ENCODE measurements around the gene RASGEF1C.

Gene RASGEF1C

DNA sequence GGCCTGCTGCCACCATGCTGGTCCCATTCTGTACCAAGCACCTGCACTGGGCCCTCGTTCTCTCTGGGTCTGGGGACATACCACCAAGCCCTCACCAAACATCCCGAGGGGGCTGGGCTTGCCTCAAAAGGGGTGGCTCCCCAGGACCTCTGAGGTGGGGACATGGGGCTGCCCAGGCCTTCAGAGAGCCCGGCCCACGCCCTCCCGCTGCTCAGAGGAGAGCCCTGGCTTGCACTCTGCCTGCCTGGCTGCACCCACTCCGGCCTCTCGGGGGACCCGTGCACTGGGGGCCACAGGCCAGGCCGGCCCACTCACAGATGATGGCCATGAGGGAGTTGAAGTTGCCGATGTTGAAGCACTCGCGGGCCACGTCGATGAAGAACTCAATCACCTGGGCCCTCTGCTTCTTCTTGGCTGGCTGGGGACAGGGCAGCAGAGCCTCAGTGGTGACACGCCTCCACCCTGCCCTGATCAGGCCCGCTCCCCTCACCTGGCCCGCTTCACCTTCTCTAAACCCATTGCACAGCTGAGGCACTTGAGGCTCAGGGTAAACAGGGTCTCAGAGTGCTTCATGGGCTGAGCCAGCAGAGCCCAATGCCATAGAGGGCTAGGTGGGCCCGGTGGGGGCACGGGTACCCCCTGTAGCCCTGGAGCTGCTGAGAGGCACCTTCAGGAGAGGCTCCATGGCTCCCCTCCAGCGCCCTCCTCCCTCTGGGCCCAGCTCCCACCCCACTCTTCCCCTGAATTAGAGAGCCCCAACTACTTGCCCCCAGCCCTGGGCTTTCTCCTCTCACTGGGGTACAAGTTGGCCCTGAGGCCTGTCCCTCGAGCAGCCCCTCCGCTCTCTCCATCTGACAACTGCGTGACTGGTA is 89.7 kb downstream of the RASGEF1C start:
- no peak for DNase-seq (ENCODE audit: low read depth)

DNA sequence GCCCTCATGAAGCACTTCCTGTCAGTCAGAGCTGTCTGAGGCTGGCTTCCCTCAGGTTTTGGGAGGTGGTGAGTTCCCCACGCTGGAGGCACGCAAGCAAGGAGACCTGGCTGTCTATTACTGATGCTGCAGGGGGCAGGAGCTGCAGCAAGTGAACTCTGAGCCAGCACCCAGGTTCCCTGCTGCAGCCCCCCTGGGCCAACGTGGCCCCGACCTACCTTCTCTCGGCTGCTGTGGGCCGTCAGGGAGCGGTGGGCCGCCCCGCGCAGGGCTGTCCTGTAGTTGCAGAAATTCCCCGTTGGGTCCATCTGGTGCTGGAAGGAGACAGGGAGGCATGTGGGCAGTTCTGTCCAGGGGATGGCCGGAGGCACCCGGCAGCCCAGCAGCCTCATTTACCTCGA is 90.6 kb downstream of the RASGEF1C start:
- no peak for DNase-seq (ENCODE audit: low read depth)

DNA sequence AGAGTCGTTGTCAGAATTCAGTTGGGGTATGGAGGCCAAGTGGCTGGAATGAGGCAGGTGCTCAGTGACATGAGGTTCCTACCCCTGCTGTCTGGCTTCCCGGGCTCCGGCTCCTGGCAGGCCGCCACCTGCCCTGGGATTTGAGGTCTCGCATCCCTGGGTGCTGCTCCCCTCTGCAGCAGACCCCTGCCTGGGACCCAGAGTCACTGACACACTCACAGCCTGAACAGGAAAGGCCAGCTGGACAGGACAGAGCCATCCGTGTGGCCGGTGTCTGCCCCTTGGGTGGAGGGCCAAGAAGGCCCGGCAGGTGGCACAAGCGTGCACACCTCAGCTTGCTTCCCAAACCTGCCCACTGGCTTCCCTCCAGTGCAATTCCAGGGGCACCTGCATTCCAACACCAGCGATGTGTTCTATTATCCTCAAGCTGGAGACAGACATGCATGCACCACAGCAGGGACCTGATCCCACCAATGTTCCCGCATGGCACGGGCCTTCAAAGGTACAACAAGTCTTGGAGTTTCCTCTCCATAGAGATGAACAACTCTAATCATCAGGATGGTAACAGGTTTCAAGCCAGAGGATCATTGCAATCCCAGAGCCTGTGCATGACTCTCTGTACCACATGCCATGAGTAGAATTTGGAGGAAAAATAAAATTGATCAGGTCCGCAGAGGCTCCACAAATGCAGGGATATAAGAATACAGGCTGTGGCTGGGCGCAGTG is 91.8 kb downstream of the RASGEF1C start:
- no peak for DNase-seq (ENCODE audit: low read depth)

DNA sequence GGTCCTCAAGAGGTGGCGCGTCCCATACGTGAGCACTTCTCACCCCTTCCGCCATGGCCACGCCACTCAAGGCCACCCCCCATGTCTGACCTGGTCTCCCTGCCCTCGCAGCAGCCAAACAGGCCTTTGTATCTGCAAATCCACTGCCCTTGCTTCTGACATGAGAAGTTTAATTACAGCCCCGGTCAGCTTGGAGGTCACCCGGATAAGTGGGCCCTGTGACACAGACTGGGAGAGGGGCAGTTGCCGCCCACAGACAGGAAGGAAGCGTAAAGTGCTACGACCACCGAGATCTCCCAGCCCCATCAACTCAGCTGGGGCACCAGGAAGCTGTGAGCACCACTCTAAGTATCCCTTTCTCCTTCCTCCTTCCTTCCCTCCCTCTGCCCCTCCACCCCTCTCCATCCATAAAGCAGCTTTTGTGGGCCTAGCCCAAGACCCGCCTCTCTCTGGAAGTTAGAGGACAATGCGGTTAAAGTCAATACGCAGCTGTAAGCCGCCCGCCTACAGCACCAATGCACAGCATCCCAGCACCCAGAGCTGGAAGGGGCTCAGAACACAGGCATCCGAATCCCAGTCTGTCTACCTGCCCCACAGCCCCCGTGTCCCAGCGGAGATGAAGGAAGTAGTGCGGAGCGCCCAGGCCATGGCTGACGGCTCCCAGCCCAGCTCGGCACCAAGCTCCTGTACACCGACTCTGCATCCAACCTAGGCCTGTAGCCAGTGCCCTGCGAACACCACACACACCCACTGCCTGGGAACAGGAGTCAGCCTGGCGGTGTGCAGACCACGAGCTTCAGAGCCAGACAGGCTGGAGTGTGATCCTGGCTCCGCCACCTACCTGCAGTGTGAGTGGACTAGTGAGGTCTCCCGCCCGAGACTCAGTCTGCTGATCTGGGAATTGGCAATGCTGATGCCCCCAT is 92.7 kb downstream of the RASGEF1C start:
- DNase-seq (ENCODE audit: low read depth), result no peak

DNA sequence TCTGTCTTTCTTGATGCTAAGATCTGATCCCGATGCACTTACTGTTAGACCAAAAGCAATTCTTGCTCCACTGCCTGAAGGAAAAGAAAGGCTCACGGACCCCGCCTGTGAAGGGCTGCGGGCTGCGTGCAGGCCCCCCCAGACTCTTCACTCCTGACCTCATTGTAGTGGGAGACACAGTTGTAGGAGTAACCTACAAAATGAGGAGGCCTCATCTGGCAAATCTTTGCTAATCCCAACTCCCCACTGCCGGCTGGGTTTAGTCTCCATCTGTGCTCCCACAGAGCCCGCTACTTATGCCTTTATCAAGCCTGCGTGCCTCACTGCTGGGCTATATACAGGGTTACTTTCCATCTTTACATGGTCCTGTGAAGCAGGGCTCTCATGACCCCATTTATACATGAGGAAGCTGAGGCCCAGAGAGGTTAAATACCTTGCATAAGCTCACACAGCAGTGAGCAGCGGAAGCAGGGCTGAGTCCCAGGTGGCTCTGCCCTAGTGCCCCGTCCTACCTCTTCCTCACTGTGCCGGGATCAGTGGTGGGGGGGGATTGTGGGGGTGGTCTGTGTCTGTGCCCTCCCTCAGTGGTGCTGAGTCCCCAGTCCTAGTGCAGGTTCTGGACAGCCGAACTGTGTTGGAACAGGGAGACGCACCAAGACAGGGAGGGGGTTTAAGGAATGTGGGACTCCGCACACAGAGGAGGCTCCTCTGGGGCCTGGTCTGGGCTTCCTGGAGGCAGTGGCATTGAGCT is 93.5 kb downstream of the RASGEF1C start:
- no peak for DNase-seq (ENCODE audit: low read depth)

DNA sequence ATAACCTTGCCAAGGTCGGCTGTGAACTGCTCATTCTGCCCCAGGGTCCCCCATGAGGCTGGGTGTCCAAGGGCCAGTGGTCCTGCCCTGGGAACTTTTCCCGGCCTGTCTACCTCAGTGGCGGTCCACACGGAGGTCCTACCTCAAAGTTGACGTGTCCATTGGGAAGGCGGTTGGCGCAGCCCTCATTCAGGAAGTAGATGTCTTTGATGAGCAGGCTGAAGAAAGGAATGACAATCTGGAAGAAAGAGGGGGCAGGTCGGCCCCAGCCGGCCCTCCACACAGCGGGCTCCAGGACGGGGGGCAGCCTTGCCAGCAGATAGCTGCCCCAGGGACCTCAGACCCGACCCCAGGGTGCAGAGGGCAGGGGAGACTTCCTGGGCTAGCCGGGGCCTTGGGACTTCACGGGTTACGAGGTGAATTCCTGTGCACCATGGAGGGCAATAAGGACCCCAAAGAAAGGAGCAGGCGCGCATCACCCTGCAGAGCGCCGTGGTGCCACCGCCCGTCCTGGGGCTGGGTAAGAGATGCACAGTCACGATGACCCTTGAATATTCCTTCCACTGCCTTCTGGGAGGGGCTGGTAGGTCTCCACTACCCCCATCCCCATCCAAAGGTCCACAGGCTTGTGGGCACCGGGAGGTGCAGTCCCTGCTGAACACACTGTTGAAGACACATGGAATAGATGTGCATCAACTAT is 94.6 kb downstream of the RASGEF1C start:
- DNase-seq (ENCODE audit: low read depth), result no peak

DNA sequence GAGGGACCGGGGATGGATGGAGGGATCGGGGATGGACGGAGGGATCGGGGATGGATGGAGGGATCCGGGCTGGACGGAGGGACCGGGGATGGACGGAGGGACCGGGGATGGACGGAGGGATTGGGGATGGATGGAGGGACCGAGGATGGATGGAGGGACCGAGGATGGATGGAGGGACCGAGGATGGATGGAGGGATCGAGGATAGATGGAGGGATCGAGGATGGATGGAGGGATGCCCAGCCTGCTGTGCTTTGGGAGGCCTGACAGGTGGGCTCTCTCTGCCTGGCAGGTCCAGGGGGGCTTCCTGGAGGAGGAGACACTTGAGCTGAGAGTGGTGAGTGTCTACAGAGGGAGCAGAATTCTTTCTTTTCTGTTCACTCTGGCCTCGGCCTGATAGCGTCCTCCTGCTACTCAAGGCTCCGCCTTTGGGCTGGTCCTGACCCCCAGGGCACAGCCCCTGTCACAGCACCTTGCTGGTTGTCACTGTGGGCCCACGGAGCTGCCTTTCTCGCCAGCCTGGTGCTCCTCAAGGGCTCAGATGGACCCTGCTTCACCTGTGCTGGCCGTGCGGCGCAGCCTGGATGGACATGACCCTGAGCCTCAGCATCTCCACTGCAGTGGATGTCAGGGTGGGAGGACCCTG is 95.2 kb downstream of the RASGEF1C start:
- no peak for DNase-seq (ENCODE audit: low read depth)

DNA sequence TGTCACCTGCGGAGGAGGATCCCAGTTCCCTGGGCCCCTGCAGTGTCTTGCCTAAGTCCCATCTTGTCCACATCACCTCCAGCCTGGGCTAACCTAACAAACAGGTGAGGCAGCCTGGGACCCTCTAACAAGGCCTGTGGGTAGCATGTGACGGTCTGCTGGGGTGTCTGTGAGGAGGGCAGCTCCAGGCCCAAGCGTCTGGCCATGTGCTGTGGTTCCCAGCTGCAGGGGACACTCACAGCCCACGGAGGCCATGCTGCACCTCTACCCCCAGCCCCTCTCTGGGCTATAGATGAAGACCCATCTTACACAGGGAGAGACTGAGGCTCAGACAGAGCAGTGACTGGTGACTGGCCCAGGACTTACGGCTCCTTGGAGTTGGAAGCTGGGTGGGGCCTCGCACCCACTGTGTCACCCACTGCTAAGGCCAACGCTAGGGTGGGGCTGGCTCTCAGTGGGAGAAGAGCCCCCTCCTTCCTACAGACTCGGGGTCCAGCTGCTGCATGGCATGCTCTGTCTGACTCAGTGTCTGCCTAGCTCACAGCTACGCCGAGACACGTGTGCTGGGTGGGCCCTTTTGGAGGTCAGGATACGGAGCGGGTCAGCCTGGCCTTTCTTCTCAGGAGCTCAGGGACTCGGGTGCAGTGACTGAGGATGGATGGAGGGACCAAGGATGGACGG is 96.7 kb downstream of the RASGEF1C start:
- DNase-seq (ENCODE audit: low read depth), result no peak

DNA sequence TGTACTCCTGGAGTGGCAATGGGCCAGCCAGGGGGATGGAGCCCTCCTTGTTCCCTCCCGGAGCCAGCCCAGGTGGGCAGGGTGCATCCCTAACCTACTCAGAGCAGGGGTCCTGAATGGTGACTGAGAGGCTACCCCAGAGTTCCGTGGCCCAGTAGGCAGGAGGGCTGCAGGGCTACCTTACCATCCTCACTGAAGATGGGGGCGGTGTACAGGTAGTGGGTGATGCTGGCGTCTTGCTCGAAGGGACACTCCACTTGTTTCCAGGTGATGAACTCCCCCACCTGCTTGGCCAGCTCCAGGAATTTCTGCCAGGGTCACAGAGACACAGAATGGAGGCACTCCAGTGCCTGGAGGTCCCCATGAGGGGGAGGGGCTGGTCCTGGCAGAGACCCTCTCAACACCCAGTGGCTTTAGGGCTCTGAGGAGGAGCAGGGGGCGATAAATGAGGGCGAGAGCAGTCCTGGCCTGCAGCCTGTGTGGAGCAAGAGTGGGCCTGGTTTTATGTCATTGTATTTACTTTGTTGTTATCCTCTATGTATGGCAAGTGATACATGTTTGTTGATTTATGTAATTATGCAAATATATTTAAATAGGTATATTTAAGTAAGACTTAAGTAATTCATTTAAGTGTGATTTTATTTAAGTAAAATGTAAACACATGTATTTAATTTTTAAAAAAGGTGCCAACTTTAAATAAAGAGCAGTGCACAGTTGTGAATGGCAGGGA is 97.6 kb downstream of the RASGEF1C start:
- no peak for DNase-seq (ENCODE audit: low read depth)

DNA sequence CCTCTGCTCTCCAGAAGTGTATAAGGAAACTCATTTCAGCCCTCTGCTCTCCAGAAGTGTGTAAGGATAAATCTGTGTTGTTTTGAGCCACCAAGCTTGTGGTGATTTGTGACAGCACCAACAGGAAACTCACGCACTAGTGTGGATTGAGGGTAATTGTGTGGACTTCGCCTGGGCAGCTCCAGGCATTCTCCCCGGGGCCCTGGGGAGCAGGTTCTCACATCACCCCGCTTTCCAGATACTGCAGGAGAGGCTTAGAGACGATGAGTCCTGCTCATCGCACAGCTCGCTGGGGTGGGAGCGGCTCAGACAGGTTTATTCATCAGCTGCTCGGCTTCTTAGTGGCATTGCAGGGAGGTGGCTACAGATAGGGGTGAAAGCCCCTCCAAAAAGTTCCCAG is 99.1 kb downstream of the RASGEF1C start:
- no peak for DNase-seq (ENCODE audit: low read depth)

DNA sequence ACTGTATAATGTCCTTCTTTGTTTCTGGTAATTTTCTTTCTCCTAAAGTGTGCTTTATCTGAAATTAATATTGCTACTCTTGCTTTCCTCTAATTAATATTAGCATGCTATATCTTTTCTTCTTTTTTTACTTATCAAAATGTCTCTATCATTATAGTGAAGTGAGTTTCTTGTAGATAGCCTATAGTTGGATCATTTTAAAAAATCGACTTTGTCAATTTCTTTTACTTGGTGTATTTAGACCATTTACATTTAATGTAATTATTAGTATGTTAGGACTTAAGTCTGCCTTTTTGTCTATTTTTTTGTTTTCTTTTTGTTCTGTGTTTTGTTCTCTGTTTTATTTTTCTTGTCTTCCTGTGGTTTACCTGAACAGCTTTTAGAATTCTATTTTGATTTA is 102.0 kb downstream of the RASGEF1C start:
- DNase-seq (ENCODE audit: low read depth), result no peak

DNA sequence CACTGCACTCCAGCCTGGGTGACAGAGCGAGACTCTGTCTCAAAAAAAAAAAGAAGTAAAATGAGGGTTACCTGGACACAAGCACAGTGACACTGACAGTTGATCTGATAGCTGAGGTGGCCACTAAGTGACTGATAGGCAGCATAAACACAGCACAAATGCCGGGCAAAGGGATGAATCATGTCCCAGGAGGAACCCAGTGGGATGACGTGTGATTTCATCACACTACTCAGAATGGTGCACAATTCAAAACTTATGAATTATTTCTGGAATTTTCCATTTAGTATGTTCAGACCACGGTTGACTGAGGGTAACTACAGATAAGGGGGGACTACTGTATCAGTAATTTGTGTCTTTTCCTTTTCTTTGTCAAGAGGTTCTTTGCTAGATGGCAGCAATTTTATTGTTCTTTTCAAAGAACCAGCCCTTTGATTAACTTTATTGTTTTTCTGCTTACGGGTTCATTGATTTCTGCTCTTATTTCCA is 103.1 kb downstream of the RASGEF1C start:
- DNase-seq (ENCODE audit: low read depth), result no peak

DNA sequence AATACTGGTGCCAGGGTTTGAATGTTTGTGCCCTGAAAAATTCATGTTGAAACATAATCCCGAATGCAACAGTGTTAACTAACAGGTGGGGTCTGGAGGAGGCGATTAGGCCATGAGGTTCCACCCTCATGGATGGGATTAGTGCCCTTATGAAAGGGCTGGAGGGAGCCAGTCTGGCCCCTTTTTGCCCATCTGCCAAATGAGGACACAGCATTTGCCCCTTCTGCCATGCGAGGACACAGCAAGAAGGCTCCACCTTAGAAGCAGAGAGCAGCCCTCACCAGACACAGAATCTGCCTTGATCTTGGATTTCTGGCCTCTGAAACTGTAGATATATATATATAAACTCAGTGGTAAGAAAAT is 104.9 kb downstream of the RASGEF1C start:
- DNase-seq (ENCODE audit: low read depth), result no peak

DNA sequence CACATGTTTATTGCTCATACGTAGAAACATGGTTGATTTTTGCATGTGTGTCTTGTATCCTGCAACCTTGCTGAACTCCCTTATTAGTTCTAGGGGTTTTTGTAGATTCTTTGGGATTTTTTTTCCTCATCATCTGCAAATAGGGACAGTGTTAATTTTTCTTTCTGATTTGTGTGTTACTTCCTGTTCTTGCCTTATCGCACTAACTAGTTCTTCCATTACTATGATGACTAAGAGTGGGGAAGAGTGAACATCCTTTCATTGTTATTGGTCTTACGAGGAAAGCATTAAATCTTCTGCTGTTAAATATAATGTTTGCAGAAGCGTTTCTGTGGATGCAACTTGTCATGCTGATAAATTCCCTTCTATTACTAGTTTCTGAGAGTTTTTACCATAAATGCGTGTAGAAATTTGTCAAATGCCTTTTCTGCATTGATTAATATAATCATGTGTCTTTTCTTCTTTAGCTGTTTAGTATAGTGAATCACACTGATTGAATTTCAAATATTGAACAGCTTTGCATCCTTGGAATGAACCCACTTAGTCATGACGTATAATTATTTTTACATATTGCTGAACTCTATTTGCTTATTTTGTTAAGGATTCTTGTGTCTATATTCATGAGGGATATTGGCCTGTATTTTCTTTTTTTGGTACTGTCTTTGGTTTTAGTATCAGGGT is 105.4 kb downstream of the RASGEF1C start:
- DNase-seq (ENCODE audit: low read depth), result no peak

DNA sequence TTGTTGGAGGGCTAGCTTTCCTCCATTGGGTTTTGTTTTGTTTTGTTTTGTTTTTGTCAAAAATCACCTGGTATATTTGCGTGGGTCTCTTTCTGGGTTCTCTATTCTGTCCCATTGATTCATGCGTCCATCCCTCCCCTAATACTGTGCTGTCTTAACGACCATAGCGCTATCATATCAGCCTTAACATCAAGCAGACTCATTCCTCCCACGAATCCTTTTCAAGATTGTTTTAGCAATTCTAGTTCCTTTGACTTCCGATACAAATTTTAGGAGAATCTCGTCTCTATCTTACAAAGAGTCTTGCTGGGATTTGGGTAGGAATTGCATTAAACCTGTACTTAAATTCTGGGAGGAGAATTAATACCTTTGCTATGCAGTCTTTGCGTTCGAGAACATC is 106.4 kb downstream of the RASGEF1C start:
- no peak for DNase-seq (ENCODE audit: low read depth)

DNA sequence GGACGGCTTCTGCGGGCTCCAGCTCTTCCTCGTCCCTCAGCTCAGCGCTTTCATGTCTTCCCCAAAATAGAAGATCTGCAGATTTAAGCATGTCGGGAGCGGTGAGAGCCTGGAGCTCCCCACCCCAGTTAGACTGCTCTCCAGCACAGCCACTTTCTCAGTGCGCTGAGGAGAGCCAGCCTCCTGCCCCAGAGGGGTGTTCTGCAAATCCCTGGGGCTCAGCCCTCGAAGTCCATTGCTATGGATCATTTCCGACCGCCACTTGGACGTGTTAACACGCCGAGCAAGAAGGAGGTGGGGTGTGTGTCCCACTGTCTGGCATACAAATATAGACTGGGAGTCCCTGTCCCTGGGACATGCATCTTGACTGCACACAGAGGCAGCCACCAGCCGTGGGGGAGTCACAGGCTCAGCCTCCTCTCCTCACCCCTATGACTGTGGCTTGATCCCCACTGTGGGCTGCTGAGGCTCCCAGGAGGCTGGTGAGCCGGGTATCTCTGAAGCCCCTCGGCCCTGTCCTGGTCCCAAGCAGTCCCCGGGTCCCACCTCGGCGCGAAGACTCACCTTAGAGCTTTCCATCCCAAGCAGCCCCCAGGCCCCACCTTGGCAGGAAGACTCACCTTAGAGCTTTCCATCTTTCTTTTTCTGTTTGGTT is 107.4 kb downstream of the RASGEF1C start:
- no peak for DNase-seq (ENCODE audit: low read depth)

DNA sequence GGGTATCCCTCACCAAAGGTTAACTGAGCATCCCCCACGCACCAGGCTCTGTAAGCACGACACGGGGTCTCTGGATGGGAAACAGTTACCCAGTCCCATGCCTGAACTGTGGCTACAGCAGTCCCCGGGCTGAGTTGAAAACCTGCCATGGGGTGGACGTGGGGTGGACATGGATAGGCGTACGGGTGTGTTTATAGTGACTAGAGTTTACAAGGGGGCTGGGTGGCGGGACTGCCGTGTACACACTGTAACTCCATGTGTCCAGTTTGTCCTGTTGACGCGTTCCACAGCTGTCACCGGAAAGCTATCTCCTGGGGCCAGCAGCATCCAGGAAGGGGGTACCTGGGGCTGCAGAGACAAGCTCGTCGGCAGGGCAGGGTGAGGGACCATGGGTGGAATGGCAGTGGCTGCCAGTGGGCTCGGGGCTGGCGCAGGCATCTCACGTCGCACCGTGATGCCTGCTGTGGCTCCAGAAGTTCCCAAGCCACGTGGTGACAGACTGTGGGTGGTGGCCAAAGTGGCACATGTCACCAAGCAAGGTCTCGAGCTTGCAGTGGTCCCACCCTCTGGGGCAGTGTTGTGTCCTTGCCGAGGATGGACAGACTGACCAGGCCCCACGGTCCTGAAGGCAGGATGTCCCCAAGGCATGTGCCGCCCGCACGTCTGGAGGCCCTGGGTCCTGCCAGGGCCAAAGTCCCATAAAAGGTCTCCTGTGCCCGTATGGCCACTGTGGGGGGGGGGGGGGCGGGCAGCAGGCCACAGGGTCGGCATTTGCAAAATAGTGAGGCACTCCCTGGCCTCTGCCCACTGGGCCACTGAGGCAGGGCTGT is 108.2 kb downstream of the RASGEF1C start:
- DNase-seq (ENCODE audit: low read depth), result no peak
